Tongue (tissue), 2 donors: Measurements from ENCODE around the gene SPEF1. TPM values are rescaled to one million over a fixed set of nuclear protein-coding genes. Genes with fewer than 3 reads are reported as not detected.
"Not testable (repeated sequence)": the region's sequence is repeated elsewhere in the genome, so short reads cannot be mapped to it uniquely, and the experiment has no call there.

Experiments used
- DNase-seq: peaks from one replicate; pipeline ENCODE4 v3.0.0-alpha.2; 2015
- total RNA-seq: library from RNA; depleted of rRNA; stranded (reverse); fragments of >200 nt; gene quantifications from one replicate; pipeline ENCODE4 v1.2.3, GENCODE V29; 2014

Gene SPEF1
- total RNA-seq, result not detected

GRCh38 chr20:3781153-3781910 lies at the start of gene SPEF1:
TSS of gene SPEF1 (minus strand) at chr20:3781448. CDS start at chr20:3781287, 161 bp downstream.
- peak; percentile 97 for DNase-seq

GRCh38 chr20:3829891-3830290 lies 48.6 kb upstream of the SPEF1 start:
- not testable (repeated sequence) for DNase-seq

GRCh38 chr20:3828798-3829197 lies 47.5 kb upstream of the SPEF1 start:
- DNase-seq, result no peak

DNA sequence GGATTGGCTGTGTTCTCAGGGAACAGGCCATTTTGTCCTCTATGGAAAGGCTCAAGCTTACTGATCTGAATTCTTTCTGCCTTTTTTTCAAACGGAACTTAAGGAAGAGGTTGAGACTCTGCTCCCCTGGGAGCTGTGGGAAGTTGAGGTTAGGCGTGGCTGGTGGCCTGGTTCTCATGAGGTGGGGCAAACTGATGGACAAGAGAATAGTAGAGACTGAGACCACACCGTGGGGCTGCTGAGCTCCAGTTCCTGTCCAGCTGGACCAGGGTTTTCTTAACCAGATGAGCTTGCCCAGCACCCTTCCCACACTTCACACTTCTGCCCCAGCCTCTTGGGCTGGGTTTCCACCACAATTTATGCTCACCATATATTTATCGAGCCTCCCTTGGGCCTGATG lies 45.2 kb upstream of the SPEF1 start:
- DNase-seq, result no peak

DNA sequence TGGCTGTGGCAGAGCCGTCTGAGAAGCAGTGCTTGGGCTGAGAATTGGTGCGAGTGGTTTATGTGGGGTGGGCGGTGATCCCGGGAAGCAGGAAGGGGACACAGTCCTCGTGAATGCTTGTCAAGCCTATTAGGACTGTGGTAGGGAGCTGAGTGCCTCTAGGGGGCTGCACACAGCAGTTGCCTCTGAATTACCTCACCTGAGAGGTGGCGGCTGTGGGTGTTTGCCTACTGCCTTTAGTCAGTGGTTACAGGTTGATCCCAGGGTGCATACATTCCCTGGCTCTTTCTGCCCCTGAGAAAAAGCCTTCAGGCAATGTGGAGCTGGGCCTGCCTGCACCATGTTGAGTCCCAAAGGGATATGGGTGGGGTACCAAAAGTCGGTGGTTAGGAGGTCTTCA lies 44.3 kb upstream of the SPEF1 start:
- no peak for DNase-seq

GRCh38 chr20:3823881-3824280 lies 42.6 kb upstream of the SPEF1 start:
- no peak for DNase-seq

DNA sequence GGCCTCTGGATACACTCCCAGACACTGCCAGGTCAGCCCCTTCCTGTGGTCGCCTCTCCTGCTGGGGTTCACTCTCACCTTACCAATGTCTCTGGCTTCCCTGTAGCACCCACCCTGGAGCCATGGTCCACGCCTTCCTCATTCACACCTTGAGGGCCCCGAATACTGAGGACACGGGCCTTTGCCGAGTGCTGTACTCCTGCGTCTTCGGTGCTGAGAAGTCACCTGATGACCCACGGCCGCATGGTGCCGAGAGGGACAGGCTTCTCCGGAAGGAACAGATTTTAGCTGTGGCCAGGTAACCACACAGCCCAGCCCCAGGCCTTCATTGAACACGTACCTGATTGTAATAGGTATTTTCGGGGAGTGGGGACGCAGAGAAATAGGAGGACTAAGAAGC lies 40.7 kb upstream of the SPEF1 start:
- DNase-seq, result no peak

GRCh38 chr20:3820901-3821727 lies 39.9 kb upstream of the SPEF1 start:
- no peak for DNase-seq

DNA sequence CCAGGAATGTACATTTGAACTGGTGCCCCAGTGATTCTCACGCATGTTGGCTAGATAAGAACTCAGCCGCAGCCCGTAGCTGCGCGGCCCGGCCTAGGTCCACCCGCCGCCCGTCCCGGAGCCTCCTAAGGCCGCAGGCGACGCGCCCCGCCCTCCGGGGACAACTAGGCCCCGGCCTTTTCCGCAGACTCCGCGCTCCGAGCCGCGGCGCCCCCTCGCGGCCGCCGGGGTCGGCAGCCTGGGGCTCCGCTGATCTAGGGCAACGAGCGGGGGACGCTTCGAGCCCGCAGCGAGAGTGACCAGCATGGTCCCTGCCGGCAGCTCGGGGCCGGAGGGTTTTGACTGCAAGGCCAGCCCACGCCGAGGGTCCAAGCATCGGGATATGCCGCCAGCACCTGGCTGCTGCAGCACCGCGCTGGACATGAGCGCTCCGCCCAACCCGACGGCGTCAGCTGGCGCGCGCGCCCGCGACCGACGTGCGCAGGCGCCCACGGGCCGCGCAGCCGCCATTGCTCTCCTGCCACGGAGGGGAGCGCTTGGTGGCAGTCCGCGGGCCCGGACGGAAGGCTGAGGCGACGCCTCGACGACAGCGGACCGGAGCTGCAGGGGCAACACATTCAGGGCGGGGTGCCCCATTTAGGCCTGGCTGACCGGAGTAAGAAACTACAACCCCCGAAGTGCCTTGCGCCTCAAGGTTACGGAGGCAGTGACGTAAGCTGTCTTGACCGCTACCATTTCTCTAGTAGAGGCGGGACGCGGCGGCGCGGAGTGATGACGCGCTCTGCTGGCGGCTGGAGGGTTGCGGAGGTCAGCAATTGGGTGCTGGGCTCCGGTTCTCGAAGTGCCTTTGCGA lies 39.0 kb upstream of the SPEF1 start, which contains the start of gene AP5S1:
Gene AP5S1, plus strand, starts transcription at position 500 of the 853 bp plus-strand sequence. CDS start 1,571 bp downstream, outside the sequence.
- DNase-seq, result peak; percentile 98

DNA sequence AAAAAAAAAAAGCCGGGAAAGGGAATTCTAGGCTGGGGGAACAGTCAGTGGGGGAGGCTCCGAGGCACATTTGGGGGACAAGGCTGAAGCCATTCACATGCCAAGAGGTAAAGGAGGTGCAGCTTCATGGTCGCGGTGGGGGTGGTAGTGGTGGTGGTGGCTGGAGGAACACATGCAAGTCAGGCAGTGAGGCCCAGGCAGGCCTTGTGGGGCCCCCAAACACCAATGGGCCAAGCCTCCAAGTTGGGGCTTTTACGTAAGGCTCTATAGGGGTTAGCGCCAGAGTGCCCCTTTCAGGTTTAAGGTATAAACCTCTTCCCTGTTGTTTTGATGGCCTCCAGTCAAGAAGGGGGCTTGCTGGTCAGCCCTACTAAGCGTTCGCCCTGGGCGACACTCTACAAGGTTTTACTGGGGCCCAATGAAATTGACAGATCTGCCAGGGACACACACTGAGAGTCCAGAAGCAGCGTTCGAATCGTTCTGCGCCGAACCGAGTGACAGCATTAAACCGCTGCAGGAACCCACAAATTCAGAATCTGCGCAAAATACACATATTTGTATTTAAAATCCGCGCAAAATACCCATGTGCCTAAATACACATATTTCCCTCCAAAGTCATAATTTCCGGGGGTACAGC lies 38.3 kb upstream of the SPEF1 start:
- no peak for DNase-seq

DNA sequence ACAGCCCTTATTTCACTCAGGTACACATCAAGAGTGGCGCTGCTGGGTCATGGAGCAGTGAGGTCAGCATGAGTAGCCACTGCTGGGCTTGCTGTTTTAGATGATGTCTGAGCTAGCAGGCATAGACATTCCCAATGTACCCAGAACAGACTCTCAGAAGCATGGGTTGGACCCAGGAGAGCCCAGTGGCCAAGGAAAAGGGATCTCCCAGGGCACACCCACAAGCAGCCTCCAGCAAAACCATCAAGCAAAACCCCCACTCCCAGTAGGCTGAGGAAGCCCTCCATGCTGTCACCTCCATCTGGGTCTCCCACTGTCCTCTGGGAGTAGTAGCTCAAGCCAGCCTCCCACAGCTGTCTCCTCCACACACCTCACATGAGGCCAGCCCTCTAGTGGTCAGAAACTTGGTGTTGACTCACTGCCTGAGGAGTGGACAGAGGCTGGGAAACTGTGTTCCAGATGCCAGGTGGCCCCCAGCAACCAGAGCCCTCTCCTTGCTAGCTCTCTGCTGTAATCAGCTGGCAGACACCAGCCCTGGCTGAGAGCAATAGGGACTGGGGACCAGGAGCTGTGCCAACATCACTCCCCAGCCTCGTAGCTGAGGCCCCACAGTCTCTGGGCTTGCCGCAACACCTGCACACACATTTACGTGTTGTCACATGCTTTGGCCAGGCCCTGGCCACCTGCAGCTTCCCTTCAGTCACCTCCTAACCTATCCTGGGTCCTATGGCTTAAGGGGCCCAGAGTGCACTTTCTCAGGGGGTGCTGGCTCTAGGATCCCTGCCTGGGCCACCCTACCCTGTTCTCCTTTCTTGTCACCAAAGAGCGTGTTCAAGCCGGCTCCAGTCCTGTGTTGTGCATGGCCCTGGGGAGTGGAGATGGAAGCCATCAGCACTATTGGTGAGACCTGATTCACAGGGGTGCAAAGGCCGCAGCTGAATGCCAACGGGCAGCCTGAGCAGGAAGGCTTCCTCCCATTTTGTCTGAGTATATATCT lies 37.2 kb upstream of the SPEF1 start:
- DNase-seq, result peak; percentile 83

GRCh38 chr20:3815703-3816315 lies 34.6 kb upstream of the SPEF1 start:
- no peak for DNase-seq

- DNase-seq, result no peak
Observed at GRCh38 chr20:3814928-3815495, 33.8 kb upstream of the SPEF1 start.

GRCh38 chr20:3813848-3814581 lies 32.8 kb upstream of the SPEF1 start:
- DNase-seq, result peak; percentile 19

DNA sequence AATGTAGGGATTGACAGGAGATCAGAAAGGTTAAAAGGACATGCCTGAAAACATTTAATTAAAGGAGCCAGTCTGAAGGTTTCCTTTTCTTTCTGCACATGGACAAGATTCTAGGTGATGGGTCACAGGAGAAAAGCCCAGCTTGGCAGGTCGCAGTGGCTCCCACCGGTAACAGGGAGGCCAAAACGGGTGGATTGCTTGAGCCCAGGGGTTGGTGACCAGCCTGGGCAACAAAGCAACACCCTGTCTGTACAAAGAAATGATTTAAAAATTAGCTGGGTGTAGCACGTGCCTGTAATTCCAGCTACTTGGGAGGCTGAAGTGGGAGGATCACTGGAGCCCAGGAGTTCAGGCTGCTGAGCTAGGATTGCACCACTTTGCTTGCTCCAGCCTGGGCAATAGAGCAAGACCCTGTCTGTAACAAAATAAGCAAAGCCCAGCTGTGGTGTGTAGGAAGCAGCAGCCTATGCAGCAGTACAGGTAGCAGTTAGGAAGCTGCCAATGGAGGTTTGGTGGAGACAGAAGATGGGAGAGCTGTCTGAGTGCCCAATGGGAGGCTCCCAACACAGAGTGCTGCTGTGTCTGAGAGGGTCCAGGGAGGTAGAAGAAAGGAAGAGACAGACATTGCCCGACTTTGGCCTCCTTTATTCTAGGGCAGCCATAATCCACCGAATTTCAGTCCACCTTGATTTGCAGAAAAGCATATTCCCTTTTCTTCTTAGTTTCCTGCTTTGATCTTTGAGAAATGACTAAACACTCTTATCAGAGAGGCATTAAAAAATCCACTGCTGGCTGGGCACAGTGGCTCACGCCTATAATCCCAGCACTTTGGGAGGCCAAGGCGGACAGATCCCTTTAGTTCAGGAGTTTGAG lies 32.0 kb upstream of the SPEF1 start:
- peak; percentile 26 for DNase-seq

GRCh38 chr20:3812259-3812681 lies 31.0 kb upstream of the SPEF1 start:
- DNase-seq, result no peak

DNA sequence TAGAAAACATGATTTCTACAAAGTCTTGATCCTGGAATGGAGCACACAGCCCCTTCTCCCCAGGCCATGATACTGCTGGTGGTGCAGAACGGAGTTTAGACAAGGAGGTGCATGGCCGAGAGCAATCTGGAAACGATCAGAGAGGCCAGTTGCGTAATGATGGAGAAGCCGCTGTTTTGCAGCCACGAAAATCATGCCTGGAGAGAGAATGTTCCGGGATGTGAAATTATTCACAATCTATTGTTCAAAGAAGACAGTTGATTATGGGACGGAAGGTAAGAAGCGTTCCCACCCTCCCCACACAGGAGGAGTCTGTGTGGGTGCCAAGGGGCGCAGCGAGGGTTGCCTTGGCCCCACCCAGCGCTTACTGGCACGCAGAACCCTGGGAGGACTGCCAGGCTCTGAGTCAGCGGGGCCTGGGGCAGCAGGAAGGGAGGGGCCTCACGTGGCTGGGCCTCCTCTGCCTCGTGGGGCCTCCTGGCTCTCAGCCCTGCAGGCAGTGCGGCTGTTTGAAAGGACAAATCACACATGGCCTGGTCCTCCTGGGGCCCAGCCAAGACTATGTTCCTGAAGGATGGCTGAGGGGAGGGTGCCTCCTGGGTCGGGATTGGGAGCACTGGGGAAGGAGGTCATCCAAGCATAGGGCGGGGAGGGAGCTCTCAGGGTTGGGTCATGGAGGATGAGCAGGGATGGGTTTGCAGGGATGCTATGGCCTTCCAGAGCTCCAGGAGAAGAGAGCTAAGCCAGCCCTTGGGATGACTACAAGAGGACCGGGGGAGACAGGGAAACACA lies 30.4 kb upstream of the SPEF1 start:
- DNase-seq, result peak; percentile 99
